K562 treated with DMSO at 1 percent for 12 hours (cell line): ENCODE results near the gene ACE. TPM values are rescaled to one million over a fixed set of nuclear protein-coding genes. Genes with fewer than 3 reads are reported as not detected.

Source experiments
- total RNA-seq: library from RNA; unstranded; fragments of 300-600 nt; gene quantifications from 2 replicates; pipeline ENCODE4 v1.2.3, GENCODE V29; 2022; ENCODE audit not compliant: insufficient read depth

Gene ACE
- 1.6 and 5.4 TPM in 2 replicates for total RNA-seq

GRCh38 chr17:63476854-63477479 is at the start of gene ACE:
ACE (plus strand) TSS chr17:63477061; CDS start chr17:63477095, 34 bp downstream.

GRCh38 chr17:63445954-63446752 is 30.7 kb upstream of the ACE start, which contains the start of gene CYB561:
CYB561 (minus strand) TSS chr17:63446306; CDS start chr17:63437547, 8,759 bp downstream.

GRCh38 chr17:63523253-63523855 is 46.5 kb downstream of the ACE start, which contains the start of gene KCNH6:
KCNH6 (plus strand) TSS chr17:63523358; CDS start chr17:63523414, 56 bp downstream.

Other genes with a start within 250 kb of the ACE start
- gene CYB561, start 30.8 kb upstream of the ACE start, total RNA-seq = 17.9 and 25.4 TPM in 2 replicates
- not detected in 2 replicates for gene KCNH6, start 46.3 kb downstream of the ACE start, total RNA-seq
- gene DCAF7, start 73.4 kb downstream of the ACE start, total RNA-seq = 35.0 and 101 TPM in 2 replicates
- 39.9 and 42.0 TPM in 2 replicates for gene TACO1, start 123.8 kb downstream of the ACE start, total RNA-seq
- 13.4 and 29.5 TPM in 2 replicates for gene MAP3K3, start 145.4 kb downstream of the ACE start, total RNA-seq
- gene LIMD2, start 223.1 kb downstream of the ACE start, total RNA-seq = 3.1 and 3.3 TPM in 2 replicates